HG03095 (cell line): Measurements from ENCODE around the gene ANKRD31.

Experiments used
- ATAC-seq: cut with Tn5 transposase; IDR thresholded peaks from one replicate; pipeline ENCODE4 v1.9.1; 2021; ENCODE audit warnings: moderate library complexity; ENCODE audit not compliant: unreplicated experiment

ANKRD31 gene

GRCh38 chr5:75043633-75044264 lies 192.9 kb downstream of the ANKRD31 start:
- ATAC-seq, result no peak

- no peak for ATAC-seq
These were observed 194.2 kb downstream of the ANKRD31 start for GRCh38 chr5:75042522-75042921.

GRCh38 chr5:75040973-75041372 lies 195.7 kb downstream of the ANKRD31 start:
- ATAC-seq, result no peak

GRCh38 chr5:75037106-75037505 lies 199.6 kb downstream of the ANKRD31 start:
- ATAC-seq, result no peak

GRCh38 chr5:75034137-75034739 lies 202.4 kb downstream of the ANKRD31 start:
- ATAC-seq, result no peak

GRCh38 chr5:75031366-75031765 lies 205.3 kb downstream of the ANKRD31 start:
- no peak for ATAC-seq

- no peak for ATAC-seq
These were observed 208.6 kb downstream of the ANKRD31 start for GRCh38 chr5:75028090-75028489.

- ATAC-seq, result no peak
These were observed 213.1 kb downstream of the ANKRD31 start for GRCh38 chr5:75023368-75024159.

GRCh38 chr5:75021800-75022199 lies 214.9 kb downstream of the ANKRD31 start:
- ATAC-seq, result no peak

GRCh38 chr5:75021219-75021618 lies 215.5 kb downstream of the ANKRD31 start:
- ATAC-seq, result no peak

GRCh38 chr5:75020016-75020656 lies 216.5 kb downstream of the ANKRD31 start:
- ATAC-seq, result no peak

GRCh38 chr5:75018805-75019587 lies 217.7 kb downstream of the ANKRD31 start:
- no peak for ATAC-seq
